ENCODE data around the gene MAN1B1. TPM values are rescaled to one million over a fixed set of nuclear protein-coding genes. Genes with fewer than 3 reads are reported as not detected.

Gene MAN1B1
- total RNA-seq, 1 experiment from 2014 or later = 50.9 TPM

GRCh38 chr9:137078701-137079400 is 7.9 kb upstream of the MAN1B1 start:
- POLR2A ChIA-PET = no interaction called here
- H3K9me3 ChIP-seq (ENCODE audit: control insufficient read depth in 1 of 2, insufficient read depth in 1 of 2, low read depth in 1 of 2, low read length in 2 of 2) = no peaks in the 10 kb centered on the region
- CTCF ChIA-PET = interaction anchor here (1.1 kb wide), 1 partner anchor 11 kb away, joined by 6 read pairs; no protein-coding TSS in a partner anchor
- H4K20me1 ChIP-seq (ENCODE audit: insufficient read depth) = no peaks in the 10 kb centered on the region
- H3K27ac ChIP-seq (ENCODE audit: low read depth, low read length) = peak overlapping the region; percentile 60; the same call in 1 of the 2 replicates
- BruUV-seq (replicated peaks) = no TSS peak
- no peaks in the 10 kb centered on the region for H3K9me2 ChIP-seq (ENCODE audit: insufficient read depth)
- no peak overlapping the region for H3K9ac ChIP-seq (ENCODE audit: low read length)
- DNase-seq (ENCODE audit: low read depth, low spot score) (no peak), ATAC-seq (no peak)
- H3K79me2 ChIP-seq (ENCODE audit: insufficient read depth, low read length) = peaks cover 4% of the 10 kb centered on the region; the same call in 1 of the 2 replicates
- peaks cover 22 to 47% of the 10 kb centered on the region in 2 experiments for H3K4me1 ChIP-seq (ENCODE audit: control insufficient read depth in 1 of 2, insufficient read depth in 2 of 2, low read length in 2 of 2)
- TF ChIP-seq EGR1 (IDR thresholded peaks at IDR 0.05; ENCODE audit: low read depth) (no peak), POLR2A (IDR thresholded peaks at IDR 0.05; ENCODE audit: borderline replicate concordance, extremely low read depth, insufficient read depth, insufficient read length) (no peak), CBX3 (IDR thresholded peaks at IDR 0.05; ENCODE audit: low read depth) (no peak), CEBPB (IDR thresholded peaks at IDR 0.05; ENCODE audit: low read depth) (no peak), ELF1 (IDR thresholded peaks at IDR 0.05; ENCODE audit: borderline replicate concordance, low read depth) (no peak), ZFX (IDR thresholded peaks at IDR 0.05) (no peak), JUND (IDR thresholded peaks at IDR 0.05) (no peak), ZNF274 (IDR thresholded peaks at IDR 0.05; ENCODE audit: low read depth, low read length) (no peak), EZH2 (IDR thresholded peaks at IDR 0.05) (no peak), SP1 (IDR thresholded peaks at IDR 0.05; ENCODE audit: low read depth) (no peak), SIN3A (IDR thresholded peaks at IDR 0.05; ENCODE audit: low read depth) (no peak)
- RAD21 ChIA-PET (ENCODE audit: low non-redundant PET in 1 of 2, low total read pairs in 2 of 2, uncharacterized antibody in 2 of 2, unreplicated experiment in 2 of 2) = no interaction called here
- no peaks in the 10 kb centered on the region for H3K27me3 ChIP-seq (ENCODE audit: insufficient read depth, low read length)
- no peak overlapping the region; a peak in 1 of 4 replicates for H3K4me3 ChIP-seq (replicated peaks in 1 of 2; ENCODE audit: low read depth in 1 of 2, low read length in 2 of 2)
- intact Hi-C loops (cut with micrococcal nuclease) = no loop called here
- no peak overlapping the region for H2AFZ ChIP-seq (ENCODE audit: low read depth, low read length, poor library complexity, severe bottlenecking)
- peak overlapping the region; percentile 89 for H3K4me2 ChIP-seq (ENCODE audit: low read length)
- peaks cover 0 to 8% of the 10 kb centered on the region in 2 experiments; a peak in 1 of 4 replicates for H3K36me3 ChIP-seq (ENCODE audit: control insufficient read depth in 1 of 2, insufficient read depth in 2 of 2, low read length in 2 of 2)

- BruUV-seq (replicated peaks) = no TSS peak
- DNase-seq (ENCODE audit: low read depth, low spot score) (no peak), ATAC-seq (no peak)
- H3K27me3 ChIP-seq (ENCODE audit: insufficient read depth, low read length) = no peaks in the 10 kb centered on the region
- no peaks in the 10 kb centered on the region for H3K9me3 ChIP-seq (ENCODE audit: control insufficient read depth in 1 of 2, insufficient read depth in 1 of 2, low read depth in 1 of 2, low read length in 2 of 2)
- POLR2A ChIA-PET = no interaction called here
- RAD21 ChIA-PET (ENCODE audit: low non-redundant PET in 1 of 2, low total read pairs in 2 of 2, uncharacterized antibody in 2 of 2, unreplicated experiment in 2 of 2) = no interaction called here
- no peaks in the 10 kb centered on the region for H3K9me2 ChIP-seq (ENCODE audit: insufficient read depth)
- H2AFZ ChIP-seq (ENCODE audit: low read depth, low read length, poor library complexity, severe bottlenecking) = no peak overlapping the region
- H3K36me3 ChIP-seq (ENCODE audit: control insufficient read depth in 1 of 2, insufficient read depth in 2 of 2, low read length in 2 of 2) = peaks cover 0 to 8% of the 10 kb centered on the region in 2 experiments; a peak in 1 of 4 replicates
- intact Hi-C loops (cut with micrococcal nuclease) = no loop called here
- peaks cover 28 to 52% of the 10 kb centered on the region in 2 experiments for H3K4me1 ChIP-seq (ENCODE audit: control insufficient read depth in 1 of 2, insufficient read depth in 2 of 2, low read length in 2 of 2)
- CTCF ChIA-PET = interaction anchor here (1.1 kb wide), 1 partner anchor 11 kb away, joined by 6 read pairs; no protein-coding TSS in a partner anchor
- no peak overlapping the region for H3K4me3 ChIP-seq (replicated peaks in 1 of 2; ENCODE audit: low read depth in 1 of 2, low read length in 2 of 2)
- peaks cover 4% of the 10 kb centered on the region; the same call in 1 of the 2 replicates for H3K79me2 ChIP-seq (ENCODE audit: insufficient read depth, low read length)
- no peaks in the 10 kb centered on the region for H4K20me1 ChIP-seq (ENCODE audit: insufficient read depth)
- peak overlapping the region; percentile 22; the same call in 1 of the 2 replicates for H3K27ac ChIP-seq (ENCODE audit: low read depth, low read length)
- H3K4me2 ChIP-seq (ENCODE audit: low read length) = no peak overlapping the region
- no peak overlapping the region for H3K9ac ChIP-seq (ENCODE audit: low read length)
- TF ChIP-seq EGR1 (IDR thresholded peaks at IDR 0.05; ENCODE audit: low read depth) (no peak), CBX3 (IDR thresholded peaks at IDR 0.05; ENCODE audit: low read depth) (no peak), SIN3A (IDR thresholded peaks at IDR 0.05; ENCODE audit: low read depth) (no peak), CTCF (IDR thresholded peaks at IDR 0.05 in 2 of 3, conservative IDR thresholded peaks at IDR 0.05 in 1 of 3; ENCODE audit: borderline replicate concordance in 1 of 3, insufficient read depth in 1 of 3, low read depth in 2 of 3, low read length in 2 of 3) (no peak), EZH2phosphoT487 (IDR thresholded peaks at IDR 0.05; ENCODE audit: borderline replicate concordance) (no peak), REST (IDR thresholded peaks at IDR 0.05; ENCODE audit: low read depth) (no peak), ZNF274 (IDR thresholded peaks at IDR 0.05; ENCODE audit: low read depth, low read length) (no peak), SP1 (IDR thresholded peaks at IDR 0.05; ENCODE audit: low read depth) (no peak), RAD21 (IDR thresholded peaks at IDR 0.05; ENCODE audit: low read depth) (no peak)
Observed at GRCh38 chr9:137079401-137079787, 7.4 kb upstream of the MAN1B1 start.

Measured in HCT116 (cell line).